Right atrium auricular region (tissue), 2 donors: Measurements from ENCODE around the gene CCDC86. TPM values are rescaled to one million over a fixed set of nuclear protein-coding genes. Genes with fewer than 3 reads are reported as not detected.

Source experiments
- DNase-seq: peaks from one replicate; pipeline ENCODE4 v3.0.0-alpha.2; 2019; ENCODE audit warnings: low spot score
- H3K27ac ChIP-seq, 2 donors: fragments of 200-600 bp; sonication (generic); 1 replicate in 1 of 2; 2 replicates in 1 of 2; pipeline ENCODE4 v1.5.1; 2016 to 2019
- H3K27me3 ChIP-seq, 2 donors: fragments of 200-600 bp; sonication (generic); one replicate each; pipeline versions ENCODE4 v1.5.1 to v1.6.0; 2017 to 2019
- H3K36me3 ChIP-seq: fragments of 200-600 bp; sonication (generic); one replicate; pipeline ENCODE4 v1.5.1; 2016
- H3K4me1 ChIP-seq, 2 donors: fragments of 200-600 bp; sonication (generic); one replicate each; pipeline versions ENCODE4 v1.5.1 to v1.6.0; 2017 to 2019
- H3K4me3 ChIP-seq, 2 donors: fragments of 200-600 bp; sonication (generic); 1 replicate in 1 of 2; 2 replicates in 1 of 2; pipeline ENCODE4 v1.5.1; 2017 to 2019; ENCODE audit warnings: mild to moderate bottlenecking in 1 of 2, moderate library complexity in 1 of 2
- H3K9me3 ChIP-seq, 2 donors: fragments of 200-600 bp; sonication (generic); one replicate each; pipeline ENCODE4 v1.5.1; 2019
- total RNA-seq, 2 donors: library from RNA; depleted of rRNA; stranded (reverse); fragments of >200 nt; gene quantifications; one replicate each; pipeline ENCODE4 v1.1.0, GENCODE V29; 2016
- TF ChIP-seq, protein P1 (sequence below), 2 donors: fragments of 200-600 bp; sonication (generic); IDR thresholded peaks; one replicate each; pipeline ENCODE4 v1.5.1; 2019; ENCODE audit warnings: antibody characterized with exemption in 2 of 2

CCDC86 gene
- total RNA-seq, 2 donors from 2014 or later, result 9.1 to 10.2 TPM

DNA sequence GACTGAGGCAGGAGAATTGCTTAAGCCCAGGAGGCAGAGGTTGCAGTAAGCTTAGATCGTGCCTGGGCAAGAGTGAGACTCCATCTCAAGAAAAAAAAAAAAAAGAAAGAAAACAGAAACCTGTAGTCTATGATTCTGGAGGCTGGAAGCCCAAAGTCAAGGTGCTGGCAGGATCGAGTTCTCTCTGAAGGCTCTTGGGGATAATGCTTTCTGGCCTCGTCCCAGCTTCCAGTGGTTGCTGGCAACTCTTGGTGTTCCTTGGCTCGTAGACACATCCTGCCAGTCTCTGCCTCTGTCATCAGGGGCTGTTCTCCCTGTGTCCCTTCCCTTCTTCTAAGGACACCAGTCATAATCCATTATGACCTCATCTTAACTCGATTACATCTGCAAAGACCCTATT lies 16.8 kb upstream of the CCDC86 start:
- H3K4me3 ChIP-seq, result no peak overlapping the region
- no peaks in the 10 kb centered on the region for H3K36me3 ChIP-seq
- H3K27me3 ChIP-seq, result no peaks in the 10 kb centered on the region
- no peaks in the 10 kb centered on the region for H3K4me1 ChIP-seq
- no peak for DNase-seq
- TF ChIP-seq, protein P1, sequence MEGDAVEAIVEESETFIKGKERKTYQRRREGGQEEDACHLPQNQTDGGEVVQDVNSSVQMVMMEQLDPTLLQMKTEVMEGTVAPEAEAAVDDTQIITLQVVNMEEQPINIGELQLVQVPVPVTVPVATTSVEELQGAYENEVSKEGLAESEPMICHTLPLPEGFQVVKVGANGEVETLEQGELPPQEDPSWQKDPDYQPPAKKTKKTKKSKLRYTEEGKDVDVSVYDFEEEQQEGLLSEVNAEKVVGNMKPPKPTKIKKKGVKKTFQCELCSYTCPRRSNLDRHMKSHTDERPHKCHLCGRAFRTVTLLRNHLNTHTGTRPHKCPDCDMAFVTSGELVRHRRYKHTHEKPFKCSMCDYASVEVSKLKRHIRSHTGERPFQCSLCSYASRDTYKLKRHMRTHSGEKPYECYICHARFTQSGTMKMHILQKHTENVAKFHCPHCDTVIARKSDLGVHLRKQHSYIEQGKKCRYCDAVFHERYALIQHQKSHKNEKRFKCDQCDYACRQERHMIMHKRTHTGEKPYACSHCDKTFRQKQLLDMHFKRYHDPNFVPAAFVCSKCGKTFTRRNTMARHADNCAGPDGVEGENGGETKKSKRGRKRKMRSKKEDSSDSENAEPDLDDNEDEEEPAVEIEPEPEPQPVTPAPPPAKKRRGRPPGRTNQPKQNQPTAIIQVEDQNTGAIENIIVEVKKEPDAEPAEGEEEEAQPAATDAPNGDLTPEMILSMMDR (IDR thresholded peaks at IDR 0.05), result no peak
- no peaks in the 10 kb centered on the region for H3K9me3 ChIP-seq
- H3K27ac ChIP-seq, result no peak overlapping the region

DNA sequence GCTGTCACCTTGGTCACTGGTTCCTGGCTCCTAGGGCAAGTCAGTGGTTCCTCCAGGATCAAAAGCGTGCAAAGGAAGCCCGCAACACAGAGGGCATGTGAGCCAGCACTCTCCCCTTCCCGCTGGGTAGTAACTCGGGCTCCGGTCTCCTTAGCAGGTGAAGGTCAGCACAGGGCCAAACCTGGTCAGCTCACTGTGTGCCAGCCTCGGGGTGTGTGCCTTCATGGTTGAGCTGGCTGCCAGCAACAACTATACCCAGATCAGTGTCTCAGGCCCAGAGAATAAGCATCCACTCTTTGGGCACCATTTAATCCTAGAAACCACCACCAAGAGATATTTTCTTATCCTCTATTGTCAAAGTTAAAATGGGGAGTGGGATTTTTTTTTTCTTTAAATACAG lies 16.1 kb upstream of the CCDC86 start:
- Histone ChIP-seq H3K27me3 (no peaks in the 10 kb centered on the region), H3K9me3 (no peaks in the 10 kb centered on the region), H3K4me1 (peaks cover 0 to under 1% of the 10 kb centered on the region in 2 donors), H3K36me3 (no peaks in the 10 kb centered on the region), H3K27ac (no peak overlapping the region), H3K4me3 (no peak overlapping the region)
- no peak for DNase-seq
- TF ChIP-seq, protein P1 (IDR thresholded peaks at IDR 0.05), result no peak

DNA sequence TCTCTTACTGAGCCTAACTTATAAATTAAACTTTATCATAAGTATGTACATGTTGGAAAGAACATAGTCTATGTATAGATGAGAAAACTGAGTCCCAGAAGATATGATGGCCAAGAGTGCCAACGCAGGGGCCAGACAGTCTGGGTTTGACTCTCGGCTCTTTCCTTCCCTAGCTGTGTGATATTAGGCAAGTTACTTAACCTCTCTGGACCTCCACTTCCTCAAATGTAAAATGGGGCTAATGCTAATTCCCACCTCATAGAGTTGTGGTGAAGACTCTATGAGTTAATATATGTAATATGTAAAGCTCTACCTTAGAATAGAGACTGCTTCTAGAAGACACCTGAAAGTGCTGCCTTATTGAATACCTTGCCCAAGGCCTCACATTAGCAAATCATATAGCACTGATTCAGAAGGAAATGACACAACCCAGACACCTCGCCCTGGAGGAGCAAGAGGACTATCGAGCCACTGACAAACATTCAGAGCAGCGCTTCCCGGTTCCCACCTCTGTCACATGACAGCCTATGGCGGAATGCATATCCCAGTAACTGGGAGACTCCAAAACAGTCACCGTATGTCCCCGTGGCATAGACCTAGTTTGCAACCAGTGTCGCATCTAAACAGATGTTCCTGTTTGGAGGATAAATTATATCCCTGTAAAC lies 11.3 kb upstream of the CCDC86 start:
- no peak for DNase-seq
- H3K4me3 ChIP-seq, result no peak overlapping the region
- no peak overlapping the region for H3K27ac ChIP-seq
- H3K4me1 ChIP-seq, result peaks cover 0 to 7% of the 10 kb centered on the region in 2 donors
- no peaks in the 10 kb centered on the region for H3K9me3 ChIP-seq
- no peaks in the 10 kb centered on the region for H3K27me3 ChIP-seq
- TF ChIP-seq, protein P1 (IDR thresholded peaks at IDR 0.05), result no peak
- no peaks in the 10 kb centered on the region for H3K36me3 ChIP-seq

DNA sequence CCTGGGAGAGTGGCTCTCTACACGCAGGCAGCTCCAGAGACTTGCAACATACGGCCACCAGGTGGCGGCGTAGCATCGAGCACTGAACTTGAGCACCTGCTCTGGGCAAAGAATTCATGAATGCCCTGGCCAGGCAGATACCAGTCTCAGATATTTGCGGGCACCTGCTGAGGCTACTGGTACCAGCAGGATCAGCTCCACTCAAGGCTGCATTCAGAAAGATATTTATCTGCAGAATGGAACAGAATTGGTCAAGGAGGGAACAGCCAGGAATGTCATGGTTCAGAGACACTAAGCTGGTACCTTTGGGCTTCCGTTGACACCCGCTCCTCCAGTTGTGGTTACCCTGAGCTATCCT lies 10.8 kb upstream of the CCDC86 start:
- H3K4me1 ChIP-seq, result peaks cover 0 to 7% of the 10 kb centered on the region in 2 donors
- H3K27me3 ChIP-seq, result no peaks in the 10 kb centered on the region
- H3K4me3 ChIP-seq, result no peak overlapping the region
- H3K36me3 ChIP-seq, result no peaks in the 10 kb centered on the region
- H3K27ac ChIP-seq, result no peak overlapping the region
- TF ChIP-seq, protein P1 (IDR thresholded peaks at IDR 0.05), result peak; percentile 83 to 98
- H3K9me3 ChIP-seq, result no peaks in the 10 kb centered on the region
- DNase-seq, result peak; percentile 88

DNA sequence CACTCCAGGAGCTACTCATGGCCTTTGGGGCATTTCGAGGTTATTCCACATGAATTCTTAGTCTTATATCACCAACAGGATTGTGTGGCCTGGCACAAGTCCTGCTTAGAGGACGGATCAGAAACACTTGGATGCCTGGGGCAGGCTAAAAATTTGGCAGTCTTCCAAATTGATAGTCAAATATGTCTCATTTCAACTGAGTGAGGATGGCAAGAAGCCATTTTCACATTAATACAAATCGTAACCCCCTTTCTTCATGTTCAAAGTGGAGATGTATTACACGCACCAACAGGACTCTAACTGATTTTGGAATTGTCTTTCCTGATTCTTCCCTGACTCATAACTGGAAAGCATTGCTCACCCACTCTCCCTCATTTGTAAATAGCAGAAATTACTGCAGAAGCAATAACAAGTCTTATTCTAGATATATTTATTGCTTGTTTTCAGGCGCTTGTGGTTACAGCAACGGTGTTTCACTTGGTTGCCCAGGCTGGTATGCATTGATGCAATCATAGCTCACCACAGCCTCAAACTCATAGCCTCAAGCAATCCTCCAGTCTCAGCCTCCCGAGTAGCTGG lies 10.3 kb upstream of the CCDC86 start:
- Histone ChIP-seq H3K27me3 (no peaks in the 10 kb centered on the region), H3K4me1 (peaks cover 0 to 7% of the 10 kb centered on the region in 2 donors), H3K9me3 (no peaks in the 10 kb centered on the region), H3K36me3 (no peaks in the 10 kb centered on the region), H3K4me3 (no peak overlapping the region), H3K27ac (no peak overlapping the region)
- no peak for DNase-seq
- TF ChIP-seq, protein P1 (IDR thresholded peaks at IDR 0.05), result no peak
